GM12873 (cell line): ENCODE measurements around the gene LDHD.

Source experiments
- CTCF ChIP-seq: IDR thresholded peaks from 2 replicates; pipeline ENCODE4 v1.5.1; 2012; ENCODE audit warnings: low read depth, mild to moderate bottlenecking, moderate library complexity, low read length, control low read depth; ENCODE audit not compliant: insufficient read depth; ENCODE audit errors: missing control alignments

Gene LDHD

GRCh38 chr16:75139498-75139897 is 22.9 kb upstream of the LDHD start:
- no peak for TF ChIP-seq CTCF

- peak; percentile 29 for TF ChIP-seq CTCF
Observed at GRCh38 chr16:75138636-75139035, 22.1 kb upstream of the LDHD start.

GRCh38 chr16:75138233-75138632 is 21.7 kb upstream of the LDHD start:
- no peak for TF ChIP-seq CTCF

GRCh38 chr16:75131081-75131480 is 14.5 kb upstream of the LDHD start:
- no peak for TF ChIP-seq CTCF

GRCh38 chr16:75130150-75130771 is 13.7 kb upstream of the LDHD start:
- no peak for TF ChIP-seq CTCF

GRCh38 chr16:75127713-75128415 is 11.3 kb upstream of the LDHD start:
- TF ChIP-seq CTCF = no peak

GRCh38 chr16:75122609-75123008 is 6.0 kb upstream of the LDHD start:
- TF ChIP-seq CTCF = no peak
